ENCODE data around the gene TMEM260. TPM values are rescaled to one million over a fixed set of nuclear protein-coding genes. Genes with fewer than 3 reads are reported as not detected.

The TMEM260 gene
- total RNA-seq, 1 experiment from 2014 or later: 20.0 TPM

GRCh38 chr14:56633544-56633943 lies 53.9 kb downstream of the TMEM260 start:
- Histone ChIP-seq H3K27me3 (ENCODE audit: insufficient read depth, low read length) (no peaks in the 10 kb centered on the region), H2AK5ac (ENCODE audit: insufficient read length, low read length) (no peak overlapping the region), H4K5ac (ENCODE audit: insufficient read length, low read depth, low read length) (no peak overlapping the region), H3K27ac (ENCODE audit: insufficient read length, low read depth, low read length) (no peak overlapping the region), H4K91ac (ENCODE audit: insufficient read length, low read depth, low read length) (no peak overlapping the region), H4K8ac (replicated peaks; ENCODE audit: insufficient read length, low read depth, low read length) (no peak overlapping the region), H2BK120ac (ENCODE audit: low read depth, low read length, poor library complexity, severe bottlenecking) (no peak overlapping the region), H3T11ph (ENCODE audit: low read length) (no peak overlapping the region), H3K4ac (ENCODE audit: low read depth, low read length) (no peak overlapping the region), H3K79me1 (ENCODE audit: insufficient read depth, low read depth, low read length, poor library complexity, severe bottlenecking) (no peaks in the 10 kb centered on the region), H3K4me1 (ENCODE audit: insufficient read depth, low read length) (no peaks in the 10 kb centered on the region), H3K23me2 (ENCODE audit: insufficient read length, low read depth, low read length, poor library complexity, severe bottlenecking) (no peaks in the 10 kb centered on the region), H4K20me1 (ENCODE audit: control insufficient read depth, insufficient read depth, insufficient read length) (no peaks in the 10 kb centered on the region), H3K4me2 (ENCODE audit: insufficient read depth, insufficient read length, low read length) (no peak overlapping the region), H3K56ac (ENCODE audit: insufficient read length, low read depth, low read length) (no peak overlapping the region), H3K18ac (ENCODE audit: insufficient read length, low read depth, low read length) (no peak overlapping the region), H3K9ac (ENCODE audit: extremely low read depth, insufficient read length, low read length) (no peak overlapping the region), H3K79me2 (ENCODE audit: insufficient read depth, low read length) (no peaks in the 10 kb centered on the region), H3K23ac (ENCODE audit: insufficient read length, low read depth, low read length) (no peak overlapping the region), H3K14ac (ENCODE audit: insufficient read depth, low read length) (no peak overlapping the region), H3K9me3 (ENCODE audit: control insufficient read depth, low read depth, low read length) (peaks cover 3% of the 10 kb centered on the region), H2BK5ac (ENCODE audit: insufficient read length, low read length) (no peak overlapping the region), H2AFZ (ENCODE audit: low read length) (no peak overlapping the region), H2BK20ac (ENCODE audit: low read depth, low read length, poor library complexity, severe bottlenecking) (no peak overlapping the region), H2BK15ac (ENCODE audit: low read depth, low read length) (no peak overlapping the region), H2BK12ac (ENCODE audit: insufficient read length, low read depth, low read length) (no peak overlapping the region)
- H3K9me3 Mint-ChIP-seq: peaks cover 16 to 18% of the 10 kb centered on the region in 2 experiments
- DNase-seq: no peak
- H3K36me3 Mint-ChIP-seq (ENCODE audit: insufficient read depth in 1 of 3, low read depth in 3 of 3): peaks cover 50 to 75% (median 71%) of the 10 kb centered on the region in 3 experiments
- H3K4me3 Mint-ChIP-seq: no peak overlapping the region
- no peaks in the 10 kb centered on the region for H3K4me1 Mint-ChIP-seq
- no peak for TF ChIP-seq CTCF (conservative IDR thresholded peaks at IDR 0.05)
- no peaks in the 10 kb centered on the region for H3K27me3 Mint-ChIP-seq (ENCODE audit: low read depth)
- no CpG with 5 or more reads among the region's 1 CpG for WGBS (ENCODE audit: extremely low coverage, insufficient read length, low lambda C conversion rate)
- H3K27ac Mint-ChIP-seq: no peak overlapping the region

Measured in H9 (cell line).